B cell (primary cell): Measurements from ENCODE around the gene IL10. TPM values are rescaled to one million over a fixed set of nuclear protein-coding genes. Genes with fewer than 3 reads are reported as not detected.

Source experiments
- ATAC-seq: fragments of 200-7000 bp; cut with Tn5 transposase; one replicate; pipeline ENCODE4 v1.10.0; 2021; ENCODE audit warnings: low read depth, mild to moderate bottlenecking, moderate number of reproducible peaks, moderate library complexity
- CTCF ChIA-PET: fragments of 350-600 bp; sonication (Branson Sonifier 250); formaldehyde crosslinking; loops from one replicate; lab custom pipeline; 2021; ENCODE audit warnings: antibody characterized with exemption, inconsistent platforms; lab: Charles Lee
- POLR2A ChIA-PET: fragments of 350-600 bp; sonication (Branson Sonifier 250); formaldehyde crosslinking; loops from one replicate; lab custom pipeline; 2021; ENCODE audit warnings: antibody characterized with exemption; lab: Charles Lee
- DNase-seq: peaks from one replicate; pipeline ENCODE4 v3.0.0; 2013
- H2AFZ ChIP-seq: 2 replicates; pipeline ENCODE4 v1.6.1; 2012; ENCODE audit warnings: mild to moderate bottlenecking, low read depth, low read length; ENCODE audit not compliant: insufficient read depth, poor library complexity, severe bottlenecking
- H3K27ac ChIP-seq, 2 donors: 1 replicate in 1 of 2; 2 replicates in 1 of 2; pipeline ENCODE4 v1.5.1; 2012 to 2013; ENCODE audit warnings: low read length in 2 of 2, mild to moderate bottlenecking in 2 of 2, moderate library complexity in 1 of 2
- H3K27me3 ChIP-seq, 4 experiments: fragments of 200-600 bp in 1 of 4; sonication (generic) in 1 of 4; replicated peaks in 1 of 4; 1 replicate in 2 of 4; 2 replicates in 2 of 4; pipeline versions ENCODE4 v1.6.1 to v1.7.0; 2013 to 2016; ENCODE audit warnings: low read length in 3 of 4, mild to moderate bottlenecking in 2 of 4, mixed read lengths in 1 of 4, moderate library complexity in 1 of 4; ENCODE audit not compliant: insufficient read depth in 4 of 4, control insufficient read depth in 3 of 4; ENCODE audit errors: control extremely low read depth in 1 of 4
- H3K36me3 ChIP-seq, 2 experiments: replicated peaks in 1 of 2; 1 replicate in 1 of 2; 2 replicates in 1 of 2; pipeline versions ENCODE4 v1.6.1 to v1.7.1; 2013; ENCODE audit warnings: low read length in 1 of 2; ENCODE audit not compliant: insufficient read depth in 2 of 2, control insufficient read depth in 1 of 2; ENCODE audit errors: control extremely low read depth in 1 of 2, extremely low read depth in 1 of 2
- H3K4me1 ChIP-seq, 2 donors: fragments of 200-600 bp in 1 of 2; sonication (generic) in 1 of 2; 1 replicate in 1 of 2; 2 replicates in 1 of 2; pipeline versions ENCODE4 v1.5.1 to v1.6.1; 2013 to 2017; ENCODE audit warnings: low read length in 2 of 2; ENCODE audit not compliant: control insufficient read depth in 2 of 2, insufficient read depth in 2 of 2
- H3K4me2 ChIP-seq: replicated peaks from 2 replicates; pipeline ENCODE3; 2012; ENCODE audit warnings: mild to moderate bottlenecking, low read depth, low read length; ENCODE audit not compliant: poor library complexity, severe bottlenecking
- H3K4me3 ChIP-seq, 5 experiments: fragments of 200-600 bp in 1 of 5; sonication (generic) in 1 of 5; 1 replicate in 3 of 5; 2 replicates in 2 of 5; pipeline versions ENCODE4 v1.5.1 to v1.7.0; 2011 to 2016; ENCODE audit warnings: low read length in 4 of 5, mild to moderate bottlenecking in 4 of 5, low read depth in 2 of 5, control low read depth in 1 of 5, moderate library complexity in 1 of 5; ENCODE audit not compliant: insufficient read depth in 1 of 5; ENCODE audit errors: control extremely low read depth in 1 of 5, extremely low read depth in 1 of 5
- H3K79me2 ChIP-seq: fragments of 200-600 bp; sonication (generic); one replicate; pipeline ENCODE4 v1.6.0; 2016; ENCODE audit warnings: low read length; ENCODE audit not compliant: control insufficient read depth, insufficient read depth
- H3K9ac ChIP-seq: fragments of 200-600 bp; sonication (generic); 2 replicates; pipeline ENCODE4 v1.6.1; 2017; ENCODE audit warnings: mild to moderate bottlenecking, low read length, moderate library complexity
- H3K9me3 ChIP-seq, 3 donors: one replicate each; pipeline versions ENCODE4 v1.6.1 to v1.7.1; 2013; ENCODE audit warnings: low read length in 2 of 3; ENCODE audit not compliant: control insufficient read depth in 2 of 3, insufficient read depth in 1 of 3; ENCODE audit errors: control extremely low read depth in 1 of 3
- H4K20me1 ChIP-seq: 2 replicates; pipeline ENCODE4 v1.6.0; 2012; ENCODE audit warnings: mild to moderate bottlenecking, low read length; ENCODE audit not compliant: insufficient read depth, control insufficient read depth, poor library complexity, severe bottlenecking
- H3K27ac Mint-ChIP-seq: one replicate; pipeline ENCODE4 v1.8.0; 2021; ENCODE audit warnings: mixed read lengths
- H3K27me3 Mint-ChIP-seq: one replicate; pipeline ENCODE4 v1.8.0; 2021; ENCODE audit warnings: mixed read lengths
- H3K4me1 Mint-ChIP-seq: one replicate; pipeline ENCODE4 v1.8.0; 2021; ENCODE audit warnings: mixed read lengths
- H3K4me3 Mint-ChIP-seq: one replicate; pipeline ENCODE4 v1.8.0; 2021; ENCODE audit warnings: mixed read lengths
- H3K9me3 Mint-ChIP-seq: one replicate; pipeline ENCODE4 v1.8.0; 2022; ENCODE audit warnings: mixed read lengths; ENCODE audit not compliant: insufficient read depth
- EZH2 ChIP-seq: IDR thresholded peaks from 2 replicates; pipeline ENCODE4 v1.6.1; 2012; ENCODE audit warnings: borderline replicate concordance, low read depth, mild to moderate bottlenecking, moderate library complexity, low read length; ENCODE audit not compliant: insufficient read depth, poor library complexity, severe bottlenecking
- WGBS: methylation state at CpG from one replicate; pipeline ENCODE4 v1.1.5; 2013; ENCODE audit warnings: missing lambda C conversion rate; ENCODE audit not compliant: insufficient coverage; 5-methylcytosine and 5-hydroxymethylcytosine counted together
- intact Hi-C: fragments of 100-400 bp; cut with micrococcal nuclease; formaldehyde crosslinking; loops from one replicate; pipeline ENCODE4 v1.10.0; 2022
- polyA plus RNA-seq: library from polyadenylated mRNA; depleted of rRNA; stranded (reverse); fragments of >200 nt; gene quantifications from 2 replicates; pipeline ENCODE4 v1.2.3, GENCODE V29; 2012
- total RNA-seq, 2 donors: library from RNA; stranded (reverse); fragments of 120-200 nt in 1 of 2; gene quantifications; 1 replicate in 1 of 2; 2 replicates in 1 of 2; pipeline versions ENCODE4 v1.2.3 to v1.2.4, GENCODE V29; 2013 to 2022
- TF ChIP-seq, protein P1 (sequence below): fragments of 200-600 bp; IDR thresholded peaks from one replicate; pipeline ENCODE4 v1.8.0; 2022; ENCODE audit warnings: antibody characterized with exemption, mild to moderate bottlenecking

IL10 gene
- total and polyA plus RNA-seq, 2 donors (not counting 1 experiment from before 2014, with no cell fraction given), result 0.37 to 0.69 TPM

DNA sequence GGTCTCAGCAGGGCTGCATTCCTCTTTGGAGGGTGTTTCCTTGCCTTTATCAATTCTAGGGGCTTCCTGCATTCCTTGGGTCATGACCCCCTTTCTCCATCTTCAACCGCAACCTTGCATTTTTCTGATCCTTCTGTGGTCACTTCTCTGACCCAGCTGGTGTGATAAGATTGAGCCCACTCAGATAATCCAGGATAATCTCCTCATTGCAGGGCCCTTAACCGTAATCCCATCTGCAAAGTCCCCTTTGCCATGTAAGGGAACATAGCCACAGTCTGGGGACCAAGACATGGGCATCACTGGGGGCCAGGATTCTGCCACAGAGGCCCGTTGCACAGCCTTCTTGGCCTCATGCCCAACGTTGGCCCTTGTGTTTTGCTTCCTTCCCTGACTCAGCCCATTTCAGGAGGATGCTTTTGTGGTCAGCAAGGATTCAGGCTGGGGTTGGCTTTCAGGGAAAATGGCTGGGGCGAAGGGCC, 36.7 kb downstream of the IL10 start:
- no peak for DNase-seq
- no peaks in the 10 kb centered on the region for H3K9me3 Mint-ChIP-seq
- peaks cover 9% of the 10 kb centered on the region for H4K20me1 ChIP-seq
- peaks cover 50% of the 10 kb centered on the region for H3K4me1 Mint-ChIP-seq
- intact Hi-C loops, result loop anchor here (2.0 kb wide), 1 partner anchor 35 kb away; the partner anchor contains the start of gene IL19
- no peaks in the 10 kb centered on the region for H3K27me3 Mint-ChIP-seq
- ChIA-PET POLR2A (interaction anchor here (1.1 to 1.6 kb wide), 2 partner anchors 68 to 69 kb away, joined by 3 read pairs; no protein-coding TSS in a partner anchor), CTCF (interaction anchor here (0.9 to 9.2 kb wide), 51 partner anchors 8 to 270 kb away, joined by 3 to 278 read pairs (median 7); partner anchors contain the start of genes DYRK3, FCAMR, FCMR and IL10)
- no peak for TF ChIP-seq EZH2
- TF ChIP-seq, protein P1, sequence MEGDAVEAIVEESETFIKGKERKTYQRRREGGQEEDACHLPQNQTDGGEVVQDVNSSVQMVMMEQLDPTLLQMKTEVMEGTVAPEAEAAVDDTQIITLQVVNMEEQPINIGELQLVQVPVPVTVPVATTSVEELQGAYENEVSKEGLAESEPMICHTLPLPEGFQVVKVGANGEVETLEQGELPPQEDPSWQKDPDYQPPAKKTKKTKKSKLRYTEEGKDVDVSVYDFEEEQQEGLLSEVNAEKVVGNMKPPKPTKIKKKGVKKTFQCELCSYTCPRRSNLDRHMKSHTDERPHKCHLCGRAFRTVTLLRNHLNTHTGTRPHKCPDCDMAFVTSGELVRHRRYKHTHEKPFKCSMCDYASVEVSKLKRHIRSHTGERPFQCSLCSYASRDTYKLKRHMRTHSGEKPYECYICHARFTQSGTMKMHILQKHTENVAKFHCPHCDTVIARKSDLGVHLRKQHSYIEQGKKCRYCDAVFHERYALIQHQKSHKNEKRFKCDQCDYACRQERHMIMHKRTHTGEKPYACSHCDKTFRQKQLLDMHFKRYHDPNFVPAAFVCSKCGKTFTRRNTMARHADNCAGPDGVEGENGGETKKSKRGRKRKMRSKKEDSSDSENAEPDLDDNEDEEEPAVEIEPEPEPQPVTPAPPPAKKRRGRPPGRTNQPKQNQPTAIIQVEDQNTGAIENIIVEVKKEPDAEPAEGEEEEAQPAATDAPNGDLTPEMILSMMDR, result no peak
- 69% methylated on average over 4 of the region's 5 CpGs for WGBS
- no peaks in the 10 kb centered on the region for H3K9me3 ChIP-seq
- H3K4me3 Mint-ChIP-seq, result no peak overlapping the region
- no peak overlapping the region for H3K9ac ChIP-seq
- H3K27ac Mint-ChIP-seq, result peak overlapping the region; percentile 5
- no peak overlapping the region for H3K27ac ChIP-seq
- H3K27me3 ChIP-seq, result no peaks in the 10 kb centered on the region
- ATAC-seq, result no peak
- H2AFZ ChIP-seq, result no peak overlapping the region
- peaks cover 2 to 39% of the 10 kb centered on the region in 2 experiments for H3K36me3 ChIP-seq
- H3K4me2 ChIP-seq, result no peak overlapping the region
- no peak overlapping the region for H3K4me3 ChIP-seq
- H3K4me1 ChIP-seq, result peaks cover 25 to 43% of the 10 kb centered on the region in 2 donors
- no peaks in the 10 kb centered on the region for H3K79me2 ChIP-seq

DNA sequence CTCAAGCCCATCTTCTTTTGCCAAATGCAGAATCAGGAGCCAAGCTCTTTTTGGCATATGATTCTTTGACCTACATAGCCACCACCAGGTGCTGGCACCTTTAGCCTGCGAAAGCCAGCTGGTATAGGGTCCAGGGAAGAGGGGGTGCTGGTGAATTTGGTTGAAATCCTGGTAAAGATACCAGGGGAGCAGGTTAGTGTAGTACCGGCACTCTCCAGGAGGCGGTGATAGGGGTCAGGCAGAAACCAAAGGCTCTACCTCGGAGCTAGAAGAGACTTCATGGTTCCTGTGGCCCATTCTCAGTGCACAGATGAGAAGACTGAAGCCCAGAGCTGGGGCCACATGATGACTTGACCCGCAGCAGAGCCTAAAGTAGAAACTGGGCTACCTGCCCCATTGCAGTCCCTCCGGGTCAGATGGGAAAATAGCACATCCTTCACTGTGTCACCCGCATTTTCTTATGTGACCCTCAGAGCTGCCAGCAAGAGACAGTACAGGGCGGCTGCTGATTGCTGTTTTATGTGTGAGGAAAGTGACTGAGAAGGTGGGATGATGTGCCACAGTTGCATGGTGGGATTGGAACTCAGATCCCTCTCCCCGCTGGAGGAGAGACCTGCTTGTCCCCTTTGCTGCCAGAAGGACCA, 37.7 kb downstream of the IL10 start:
- no peaks in the 10 kb centered on the region for H3K27me3 ChIP-seq
- H3K4me1 ChIP-seq, result peaks cover 20 to 37% of the 10 kb centered on the region in 2 donors
- intact Hi-C loops, result loop anchor here (1.0 to 2.0 kb wide), 5 partner anchors 36 to 248 kb away; partner anchors contain the start of gene IL19
- Mint-ChIP-seq H3K27ac (peak overlapping the region; percentile 69), H3K9me3 (no peaks in the 10 kb centered on the region), H3K4me1 (peaks cover 45% of the 10 kb centered on the region), H3K4me3 (no peak overlapping the region), H3K27me3 (no peaks in the 10 kb centered on the region)
- TF ChIP-seq, protein P1, result peak; percentile 86
- no peak for TF ChIP-seq EZH2
- H3K9me3 ChIP-seq, result no peaks in the 10 kb centered on the region
- H4K20me1 ChIP-seq, result peaks cover 9% of the 10 kb centered on the region
- peaks cover 2 to 48% of the 10 kb centered on the region in 2 experiments for H3K36me3 ChIP-seq
- no peaks in the 10 kb centered on the region for H3K79me2 ChIP-seq
- ATAC-seq (peak; percentile 80), DNase-seq (peak; percentile 80)
- WGBS, result 71% methylated on average over 8 of the region's 9 CpGs
- no peak overlapping the region for H2AFZ ChIP-seq
- H3K9ac ChIP-seq, result no peak overlapping the region
- ChIA-PET POLR2A (interaction anchor here (0.6 to 1.3 kb wide), 4 partner anchors 69 to 178 kb away, joined by 3 to 9 read pairs (median 4); no protein-coding TSS in a partner anchor), CTCF (interaction anchor here (0.8 to 9.2 kb wide), 76 partner anchors 8 to 273 kb away, joined by 3 to 278 read pairs (median 6); partner anchors contain the start of genes DYRK3, EIF2D, FCAMR and FCMR)
- H3K4me3 ChIP-seq, result no peak overlapping the region
- no peak overlapping the region for H3K27ac ChIP-seq
- no peak overlapping the region for H3K4me2 ChIP-seq
